ENCODE results near the gene WDR93.

DNA sequence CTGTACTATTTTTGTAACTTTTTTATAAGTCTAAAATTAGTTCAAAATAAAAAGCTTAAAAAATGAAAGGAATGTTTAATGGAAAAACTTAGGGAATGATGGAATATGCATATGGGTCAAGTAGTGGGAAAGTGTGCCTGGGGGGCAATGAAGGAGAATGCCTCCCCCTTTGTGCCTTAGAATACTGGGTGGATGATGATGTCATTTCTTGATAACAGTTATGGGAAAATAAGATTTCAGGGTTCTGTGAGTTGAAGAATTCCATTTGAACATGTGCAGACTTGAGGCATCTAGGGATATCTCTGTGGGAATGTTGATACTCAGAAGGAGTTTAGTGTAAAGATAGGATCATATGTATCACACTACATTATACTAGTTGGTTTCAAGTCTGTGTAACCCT, 13.8 kb downstream of the WDR93 start:
- TF ChIP-seq, protein P1, sequence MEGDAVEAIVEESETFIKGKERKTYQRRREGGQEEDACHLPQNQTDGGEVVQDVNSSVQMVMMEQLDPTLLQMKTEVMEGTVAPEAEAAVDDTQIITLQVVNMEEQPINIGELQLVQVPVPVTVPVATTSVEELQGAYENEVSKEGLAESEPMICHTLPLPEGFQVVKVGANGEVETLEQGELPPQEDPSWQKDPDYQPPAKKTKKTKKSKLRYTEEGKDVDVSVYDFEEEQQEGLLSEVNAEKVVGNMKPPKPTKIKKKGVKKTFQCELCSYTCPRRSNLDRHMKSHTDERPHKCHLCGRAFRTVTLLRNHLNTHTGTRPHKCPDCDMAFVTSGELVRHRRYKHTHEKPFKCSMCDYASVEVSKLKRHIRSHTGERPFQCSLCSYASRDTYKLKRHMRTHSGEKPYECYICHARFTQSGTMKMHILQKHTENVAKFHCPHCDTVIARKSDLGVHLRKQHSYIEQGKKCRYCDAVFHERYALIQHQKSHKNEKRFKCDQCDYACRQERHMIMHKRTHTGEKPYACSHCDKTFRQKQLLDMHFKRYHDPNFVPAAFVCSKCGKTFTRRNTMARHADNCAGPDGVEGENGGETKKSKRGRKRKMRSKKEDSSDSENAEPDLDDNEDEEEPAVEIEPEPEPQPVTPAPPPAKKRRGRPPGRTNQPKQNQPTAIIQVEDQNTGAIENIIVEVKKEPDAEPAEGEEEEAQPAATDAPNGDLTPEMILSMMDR (IDR thresholded peaks at IDR 0.05; ENCODE audit: low read depth, low read length): no peak
- TF ChIP-seq POLR2A (IDR thresholded peaks at IDR 0.05; ENCODE audit: extremely low read depth, insufficient read length): no peak
- TF ChIP-seq MAX (IDR thresholded peaks at IDR 0.05; ENCODE audit: low read depth, low read length): no peak
